NCI-H82 treated with DMSO at 0.1 percent for 48 hours (cell line): ENCODE measurements around the gene RARG.
A peak's percentile ranks its signal among the peaks of the same experiment; 100 is the strongest.

Experiments
- DNase-seq: peaks from one replicate; lab custom pipeline; 2025; ENCODE audit not compliant: unreplicated experiment; lab: John Stamatoyannopoulos, UW

The RARG gene

GRCh38 chr12:53231921-53232645, at the start of gene RARG:
Gene RARG, minus strand, starts transcription at chr12:53232209. Its CDS starts 4,664 bp downstream, at chr12:53227545.
- no peak for DNase-seq

- DNase-seq, result no peak
Measured at GRCh38 chr12:53279888-53280498, 48.0 kb upstream of the RARG start.

- no peak for DNase-seq
Measured at GRCh38 chr12:53279283-53279869, 47.4 kb upstream of the RARG start.

- no peak for DNase-seq
Measured at GRCh38 chr12:53277981-53278380, 46.0 kb upstream of the RARG start.

GRCh38 chr12:53276511-53276910, 44.5 kb upstream of the RARG start:
- DNase-seq, result no peak

GRCh38 chr12:53274445-53274844, 42.4 kb upstream of the RARG start:
- DNase-seq, result no peak

GRCh38 chr12:53268630-53269562, 36.9 kb upstream of the RARG start:
- DNase-seq, result no peak

GRCh38 chr12:53267999-53268629, 36.1 kb upstream of the RARG start, which contains the start of gene ESPL1:
Gene ESPL1, plus strand, starts transcription at chr12:53268299. Its CDS starts 468 bp downstream, at chr12:53268767.
- DNase-seq, result peak; percentile 26

GRCh38 chr12:53267306-53267998, 35.4 kb upstream of the RARG start:
- no peak for DNase-seq

- DNase-seq, result no peak
Measured at GRCh38 chr12:53265783-53266182, 33.8 kb upstream of the RARG start.

GRCh38 chr12:53259891-53260290, 27.9 kb upstream of the RARG start:
- DNase-seq, result no peak

GRCh38 chr12:53258541-53259539, 26.8 kb upstream of the RARG start:
- no peak for DNase-seq

GRCh38 chr12:53255996-53256395, 24.0 kb upstream of the RARG start:
- no peak for DNase-seq

- no peak for DNase-seq
Measured at GRCh38 chr12:53254816-53255545, 23.0 kb upstream of the RARG start.

GRCh38 chr12:53253298-53253697, 21.3 kb upstream of the RARG start:
- no peak for DNase-seq

GRCh38 chr12:53252349-53252916, 20.4 kb upstream of the RARG start:
- no peak for DNase-seq

GRCh38 chr12:53251477-53252348, 19.7 kb upstream of the RARG start:
- DNase-seq, result peak; percentile 52
